Fibroblast of upper back skin (primary cell): ENCODE results near the gene UAP1.
"Not testable (repeated sequence)": the region's sequence is repeated elsewhere in the genome, so short reads cannot be mapped to it uniquely, and the experiment has no call there.

Experiments used
- DNase-seq: peaks from one replicate; pipeline ENCODE4 v3.0.0-alpha.2; 2013

The UAP1 gene

DNA sequence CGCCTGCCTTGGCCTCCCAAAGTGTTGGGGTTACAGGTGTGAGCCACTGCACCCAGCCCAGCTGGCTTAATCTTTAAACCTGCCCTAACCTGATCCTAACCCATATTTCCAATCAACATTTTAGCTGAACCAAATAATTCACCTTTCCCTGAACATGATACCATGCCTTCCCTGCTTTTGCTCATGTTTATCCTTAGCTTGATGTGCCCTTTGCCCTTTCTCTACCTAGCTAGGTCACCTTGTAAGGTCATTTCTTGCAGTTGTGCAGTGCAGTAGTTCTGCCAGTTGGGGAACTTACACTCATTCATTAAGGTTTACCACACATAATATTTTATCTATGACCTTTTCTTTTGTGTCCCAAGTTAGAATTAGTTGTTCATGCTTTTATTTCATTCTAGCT is 5.3 kb downstream of the UAP1 start:
- DNase-seq, result no peak

DNA sequence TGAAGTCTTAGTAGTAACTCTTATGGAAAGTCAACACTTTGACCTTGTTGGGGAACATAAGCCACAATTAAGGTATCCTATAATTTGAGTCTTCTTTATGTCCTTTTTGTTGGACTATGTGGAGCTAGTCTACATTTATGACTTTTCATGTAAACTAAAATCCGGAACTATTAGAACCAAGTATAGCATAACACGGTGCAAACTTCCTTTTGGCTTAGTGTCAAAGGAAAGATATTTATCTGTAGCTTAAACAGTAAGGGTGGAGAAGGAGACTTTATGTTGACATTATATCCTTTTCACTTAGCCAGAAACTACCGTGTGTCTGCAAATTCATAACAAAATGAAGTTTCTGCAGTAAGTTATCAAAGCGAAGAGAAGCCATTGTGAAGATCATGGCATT is 7.3 kb downstream of the UAP1 start:
- no peak for DNase-seq

GRCh38 chr1:162570718-162571117 is 9.2 kb downstream of the UAP1 start:
- no peak for DNase-seq

DNA sequence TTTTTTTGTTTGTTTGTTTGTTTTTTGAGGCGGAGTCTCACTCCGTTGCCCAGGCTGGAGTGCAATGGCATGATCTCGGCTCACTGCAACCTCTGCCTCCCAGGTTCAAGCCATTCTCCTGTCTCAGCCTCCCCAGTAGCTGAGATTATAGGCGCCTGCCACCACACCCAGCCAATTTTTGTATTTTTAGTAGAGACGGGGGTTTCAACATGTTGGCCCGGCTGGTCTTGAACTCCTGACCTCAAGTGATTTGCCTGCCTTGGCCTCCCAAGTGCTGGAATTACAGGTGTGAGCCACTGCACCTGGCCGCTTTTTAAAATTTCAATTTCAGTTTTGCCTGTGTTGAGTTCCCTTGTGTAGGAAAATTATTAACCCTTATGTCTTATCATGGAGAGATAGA is 9.6 kb downstream of the UAP1 start:
- not testable (repeated sequence) for DNase-seq

DNA sequence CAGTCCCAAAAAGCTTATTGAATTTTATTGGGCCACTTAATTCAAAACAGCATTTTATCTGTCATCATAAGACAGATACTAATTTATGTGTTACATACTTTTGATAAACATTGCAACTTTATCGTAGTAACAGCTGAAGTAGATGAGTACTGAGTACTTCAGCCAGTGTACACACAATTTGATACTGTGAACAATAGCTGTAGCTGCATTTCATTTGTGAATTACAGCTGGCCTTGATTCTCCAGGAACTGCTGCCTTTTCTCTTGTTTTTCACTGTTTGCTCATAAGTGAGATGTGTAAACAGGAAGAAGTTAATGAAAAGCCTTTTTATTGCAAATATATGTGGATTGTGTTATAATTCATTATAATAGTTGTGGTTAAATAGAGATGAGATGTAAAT is 10.2 kb downstream of the UAP1 start:
- DNase-seq, result no peak

DNA sequence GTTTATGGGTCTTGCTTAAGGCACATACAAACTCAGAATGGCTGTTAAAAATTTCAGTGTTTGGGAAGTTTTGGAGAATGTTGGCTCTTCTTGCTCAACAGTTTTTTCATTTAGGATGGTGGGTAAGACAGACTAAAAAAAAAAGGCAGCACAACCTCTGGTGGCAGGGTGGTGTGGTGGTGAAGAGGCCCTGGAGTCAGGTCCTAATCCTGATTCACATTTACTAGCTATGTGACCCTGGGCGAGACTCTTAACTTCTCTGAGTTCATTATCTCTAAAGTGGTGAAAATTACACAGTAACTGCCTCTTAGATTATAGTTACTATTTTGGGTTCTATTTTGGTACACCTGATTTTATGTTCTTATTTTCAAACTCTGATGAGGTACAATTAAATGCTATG is 11.6 kb downstream of the UAP1 start:
- no peak for DNase-seq

DNA sequence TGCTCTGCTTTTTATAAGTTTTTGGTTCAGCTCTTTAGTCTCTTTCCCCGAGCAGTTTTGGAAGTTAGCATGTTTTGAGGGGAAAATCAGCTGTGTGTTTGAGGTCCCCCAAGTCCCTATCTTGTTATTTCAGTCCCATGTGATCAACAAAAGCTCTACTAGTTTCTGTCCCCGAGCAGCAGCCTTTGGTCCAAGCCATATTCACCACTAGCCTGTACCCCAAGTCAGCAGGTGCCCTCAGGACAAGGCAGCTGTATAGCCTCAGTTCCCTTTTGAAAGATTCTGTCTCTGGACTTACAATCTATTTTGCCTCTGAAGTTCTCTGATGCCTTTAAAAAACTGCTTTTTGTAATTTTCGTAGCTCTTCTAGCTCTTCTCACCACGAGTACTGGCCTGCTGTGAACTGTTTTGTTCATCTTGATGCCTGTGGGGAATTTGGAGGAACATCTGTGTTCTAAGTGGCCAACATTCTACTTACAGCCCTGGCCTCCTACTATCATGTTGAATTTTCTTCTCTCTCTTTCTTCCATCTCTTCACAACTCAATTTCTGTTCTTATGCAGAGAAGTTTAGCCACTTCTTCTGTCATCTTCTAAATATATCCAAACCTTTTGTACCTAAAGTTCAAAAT is 16.7 kb downstream of the UAP1 start:
- DNase-seq, result no peak

DNA sequence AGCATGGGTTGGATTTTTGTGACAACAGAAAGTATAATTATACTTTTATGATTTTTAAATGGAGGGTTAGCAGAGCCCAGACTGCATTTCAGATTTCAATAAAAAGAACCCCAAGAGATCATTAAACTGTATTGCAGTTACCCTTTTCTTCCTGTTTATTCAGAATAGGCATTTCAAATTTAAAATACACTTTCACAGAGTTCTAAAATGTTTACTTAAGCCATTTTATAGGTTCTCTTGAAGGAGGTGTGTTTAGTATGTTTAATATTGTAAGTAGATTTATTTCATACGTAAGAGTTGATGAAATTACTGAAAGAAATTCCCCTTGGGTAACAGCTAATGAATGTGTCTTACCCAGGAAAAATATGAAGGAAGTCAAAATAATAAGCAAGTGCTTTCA is 17.4 kb downstream of the UAP1 start:
- DNase-seq, result no peak

GRCh38 chr1:162580308-162580707 is 18.8 kb downstream of the UAP1 start:
- DNase-seq, result no peak

DNA sequence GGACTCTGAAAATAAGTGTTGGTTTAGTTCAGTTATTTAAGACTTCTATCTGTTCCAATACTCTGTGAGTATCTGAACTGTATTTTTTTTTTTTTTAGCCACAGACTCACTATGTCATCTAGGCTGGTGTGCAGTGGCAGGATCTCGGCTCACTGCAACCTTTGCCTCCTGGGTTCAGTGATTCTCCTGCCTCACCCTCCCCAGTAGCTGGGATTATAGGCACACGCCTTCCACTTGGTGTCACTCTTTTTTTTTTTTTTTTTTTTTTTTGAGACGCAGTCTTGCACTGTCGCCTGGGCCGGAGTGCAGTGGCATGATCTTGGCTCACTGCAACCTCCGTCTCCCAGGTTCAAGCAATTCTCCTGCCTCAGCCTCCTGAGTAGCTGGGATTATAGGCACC is 21.4 kb downstream of the UAP1 start:
- DNase-seq, result not testable (repeated sequence)

DNA sequence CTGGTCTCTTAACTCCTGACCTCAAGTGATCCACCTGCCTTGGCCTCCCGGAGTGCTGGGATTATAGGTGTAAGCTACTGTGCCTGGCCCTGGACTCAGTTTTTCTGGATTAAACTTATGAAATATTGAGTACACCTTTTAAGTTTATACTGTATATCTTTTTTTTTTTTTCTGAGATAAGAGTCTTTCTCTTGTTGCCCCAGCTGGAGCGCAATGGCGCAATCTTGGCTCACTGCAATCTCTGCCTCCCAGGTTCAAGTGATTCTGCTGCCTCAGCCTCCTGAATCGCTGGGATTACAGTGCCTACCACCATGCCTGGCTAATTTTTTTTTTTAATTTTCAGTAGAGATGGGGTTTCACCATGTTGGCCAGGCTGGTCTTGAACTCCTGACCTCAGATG is 23.6 kb downstream of the UAP1 start:
- DNase-seq, result not testable (repeated sequence)

DNA sequence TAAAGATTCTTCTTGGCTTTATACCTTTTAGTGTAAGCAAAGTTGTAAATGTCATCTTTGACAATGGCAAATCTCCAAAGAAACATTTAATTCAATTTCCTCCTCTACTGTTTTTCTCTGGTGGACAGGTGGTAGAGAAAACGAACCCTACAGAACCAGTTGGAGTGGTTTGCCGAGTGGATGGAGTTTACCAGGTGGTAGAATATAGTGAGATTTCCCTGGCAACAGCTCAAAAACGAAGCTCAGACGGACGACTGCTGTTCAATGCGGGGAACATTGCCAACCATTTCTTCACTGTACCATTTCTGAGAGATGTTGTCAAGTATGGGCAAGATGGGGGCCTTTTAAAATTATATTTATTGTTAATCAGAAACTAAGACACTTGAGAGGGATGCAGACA is 25.8 kb downstream of the UAP1 start:
- no peak for DNase-seq

GRCh38 chr1:162587761-162588260 is 26.3 kb downstream of the UAP1 start:
- DNase-seq, result no peak

- no peak for DNase-seq
These were observed 28.6 kb downstream of the UAP1 start for GRCh38 chr1:162590101-162590500.

DNA sequence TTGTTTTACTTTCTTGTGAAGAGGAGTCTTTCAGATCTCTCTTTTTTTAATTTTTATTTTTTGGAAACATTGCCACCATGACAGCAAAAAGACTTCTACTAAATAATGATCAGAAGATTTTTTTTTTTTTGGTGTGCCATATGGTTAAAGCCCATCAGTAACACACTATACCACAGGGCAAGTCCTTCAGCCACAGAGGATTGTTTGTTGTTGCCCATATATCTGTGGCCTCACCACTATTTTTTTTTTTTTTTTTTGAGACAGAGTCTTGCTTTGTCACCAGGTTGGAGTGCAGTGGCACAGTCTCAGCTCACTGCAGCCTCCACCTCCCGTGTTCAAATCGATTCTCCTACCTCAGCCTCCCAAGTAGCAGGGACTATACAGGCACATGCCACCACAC is 29.2 kb downstream of the UAP1 start:
- no peak for DNase-seq

DNA sequence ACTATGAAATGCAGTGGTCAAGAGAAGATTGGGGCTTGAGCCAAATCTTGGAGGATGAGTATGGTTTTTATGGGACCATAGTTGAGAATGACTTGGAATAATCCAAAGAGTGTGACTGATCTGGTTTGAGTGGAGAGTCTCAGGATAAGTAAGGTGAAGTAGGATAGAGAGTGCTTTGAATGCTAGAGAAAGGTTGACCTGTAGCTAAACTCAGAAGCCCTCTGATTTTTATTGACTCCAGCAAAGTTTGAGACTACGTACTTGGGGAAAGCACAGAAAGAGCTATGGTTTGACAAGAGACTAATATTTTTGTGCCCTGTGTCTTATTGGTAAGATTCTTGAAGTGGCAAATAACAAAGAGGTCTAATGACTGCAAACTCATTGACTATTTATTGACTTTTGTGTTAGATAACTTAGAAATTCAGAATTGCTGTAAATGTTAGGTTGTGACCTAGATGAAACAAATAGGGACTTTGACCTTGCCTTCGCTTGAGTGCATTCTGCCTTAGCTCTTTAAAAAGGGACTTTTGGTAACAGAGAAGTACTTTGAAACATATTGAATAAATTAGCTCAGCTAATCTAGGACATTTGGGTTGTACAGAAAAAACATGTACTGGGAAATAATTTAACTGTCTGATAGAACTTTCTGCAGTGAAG is 35.1 kb downstream of the UAP1 start:
- no peak for DNase-seq

GRCh38 chr1:162599451-162599850 is 37.9 kb downstream of the UAP1 start:
- DNase-seq, result no peak

DNA sequence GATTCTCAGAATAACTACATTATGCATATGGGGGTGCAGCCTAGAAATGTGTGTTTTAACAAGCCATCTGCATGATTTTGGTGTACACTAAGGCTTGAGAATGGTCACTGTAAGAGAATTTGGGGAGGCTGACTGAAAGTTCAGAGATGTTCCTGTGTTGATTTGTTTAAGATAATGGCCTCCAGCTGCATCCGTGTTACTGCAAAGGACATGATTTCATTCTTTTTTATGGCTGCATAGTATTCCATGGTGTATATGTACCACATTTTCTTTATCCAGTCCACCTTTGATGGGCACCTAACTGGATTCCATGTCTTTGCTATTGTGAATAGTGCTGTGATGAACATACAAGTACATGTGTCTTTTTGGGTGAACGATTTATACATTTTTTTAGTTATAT is 41.6 kb downstream of the UAP1 start:
- not testable (repeated sequence) for DNase-seq

- peak; percentile 93 for DNase-seq
These were observed 43.9 kb downstream of the UAP1 start for GRCh38 chr1:162605225-162605927.

GRCh38 chr1:162609306-162609705 is 47.8 kb downstream of the UAP1 start:
- no peak for DNase-seq

DNA sequence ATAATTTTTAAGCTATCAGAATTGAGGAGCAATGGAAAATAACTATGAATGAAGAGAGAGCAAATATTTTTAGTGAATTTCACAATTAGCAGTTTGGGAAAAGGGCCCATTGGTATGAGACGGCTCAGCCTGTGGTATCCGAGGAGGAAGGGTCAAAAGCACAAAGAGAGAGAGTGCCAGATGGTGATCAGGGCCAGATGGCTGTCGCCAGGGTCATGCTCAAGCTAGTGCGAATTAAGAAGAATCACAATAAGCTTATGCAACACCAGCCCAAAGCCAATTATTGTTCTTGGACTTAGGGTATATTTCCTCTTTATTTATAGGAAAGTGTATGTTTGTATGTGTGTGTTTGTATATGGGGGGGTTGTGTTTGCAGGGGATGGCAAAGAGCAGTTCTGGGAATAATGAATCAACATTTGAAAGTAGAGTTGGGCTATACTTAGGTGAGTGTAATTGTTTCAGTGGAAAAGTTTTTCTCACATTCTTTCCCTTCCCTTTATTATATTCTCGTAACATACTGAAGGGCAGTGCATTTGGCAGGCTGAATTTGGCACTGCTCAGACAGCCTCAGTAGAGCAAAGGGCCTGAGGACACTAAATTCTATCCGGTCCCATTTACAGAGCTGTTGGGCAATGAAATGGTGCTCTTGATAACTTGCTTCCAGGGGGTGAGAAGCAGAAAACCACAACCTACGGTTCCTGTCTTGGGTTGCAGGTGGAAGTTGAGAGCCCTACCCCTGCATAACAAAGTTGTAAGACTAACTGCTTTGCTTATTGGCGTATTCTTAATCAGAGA is 51.3 kb downstream of the UAP1 start:
- DNase-seq, result peak; percentile 28

- DNase-seq, result no peak
These were observed 55.3 kb downstream of the UAP1 start for GRCh38 chr1:162616848-162617247.

DNA sequence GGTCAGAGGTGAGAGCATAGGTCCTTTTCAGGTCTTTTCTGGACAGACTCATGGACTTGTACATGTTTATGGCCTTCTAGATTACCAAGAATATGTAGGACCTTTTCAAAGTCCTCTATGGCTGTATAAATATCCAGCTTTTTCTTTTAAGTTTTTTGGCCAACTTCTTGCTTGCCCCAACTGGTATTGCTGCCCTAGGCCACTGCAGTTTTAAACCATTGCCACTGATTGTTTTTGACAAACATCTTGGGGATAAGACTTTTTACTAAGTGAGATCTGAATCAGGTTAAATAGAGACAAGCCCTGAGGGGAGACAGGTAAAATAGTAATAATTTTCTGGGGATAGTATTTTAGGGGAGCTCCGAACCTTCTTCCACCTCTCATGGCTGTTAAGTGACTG is 56.0 kb downstream of the UAP1 start:
- DNase-seq, result no peak
